ENCODE results near the gene ACBD6.

DNA sequence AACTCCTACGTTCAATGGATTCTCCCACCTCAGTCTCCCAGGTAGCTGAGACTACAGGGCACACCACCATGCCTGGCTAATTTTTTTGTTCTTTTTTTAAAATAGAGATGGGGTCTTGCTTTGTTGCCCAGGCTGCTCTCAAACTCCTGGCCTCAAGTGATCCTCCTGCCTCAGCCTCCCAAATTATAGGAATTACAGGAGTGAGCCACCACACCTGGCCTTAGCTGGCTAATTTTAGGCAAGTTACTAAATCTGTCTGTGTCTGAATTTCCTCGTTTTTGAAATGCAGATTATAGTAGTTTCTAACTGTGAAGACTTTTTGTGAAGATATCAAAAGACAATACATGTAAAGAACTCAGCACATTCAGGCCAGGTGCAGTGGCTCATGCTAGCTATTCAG, 13.7 kb downstream of the ACBD6 start:
- TF ChIP-seq, protein P1, sequence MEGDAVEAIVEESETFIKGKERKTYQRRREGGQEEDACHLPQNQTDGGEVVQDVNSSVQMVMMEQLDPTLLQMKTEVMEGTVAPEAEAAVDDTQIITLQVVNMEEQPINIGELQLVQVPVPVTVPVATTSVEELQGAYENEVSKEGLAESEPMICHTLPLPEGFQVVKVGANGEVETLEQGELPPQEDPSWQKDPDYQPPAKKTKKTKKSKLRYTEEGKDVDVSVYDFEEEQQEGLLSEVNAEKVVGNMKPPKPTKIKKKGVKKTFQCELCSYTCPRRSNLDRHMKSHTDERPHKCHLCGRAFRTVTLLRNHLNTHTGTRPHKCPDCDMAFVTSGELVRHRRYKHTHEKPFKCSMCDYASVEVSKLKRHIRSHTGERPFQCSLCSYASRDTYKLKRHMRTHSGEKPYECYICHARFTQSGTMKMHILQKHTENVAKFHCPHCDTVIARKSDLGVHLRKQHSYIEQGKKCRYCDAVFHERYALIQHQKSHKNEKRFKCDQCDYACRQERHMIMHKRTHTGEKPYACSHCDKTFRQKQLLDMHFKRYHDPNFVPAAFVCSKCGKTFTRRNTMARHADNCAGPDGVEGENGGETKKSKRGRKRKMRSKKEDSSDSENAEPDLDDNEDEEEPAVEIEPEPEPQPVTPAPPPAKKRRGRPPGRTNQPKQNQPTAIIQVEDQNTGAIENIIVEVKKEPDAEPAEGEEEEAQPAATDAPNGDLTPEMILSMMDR (conservative IDR thresholded peaks at IDR 0.05; ENCODE audit: low read depth, low read length): no peak
- TF ChIP-seq EZH2 (IDR thresholded peaks at IDR 0.05; ENCODE audit: borderline replicate concordance, low read depth, low read length, poor library complexity, severe bottlenecking): no peak
